NK-92 (cell line): ENCODE data around the gene MGMT.

Experiments used
- DNase-seq: peaks from one replicate; lab custom pipeline; 2025; ENCODE audit not compliant: unreplicated experiment; lab: John Stamatoyannopoulos, UW

The MGMT gene

GRCh38 chr10:129541200-129541599, 74.2 kb downstream of the MGMT start:
- no peak for DNase-seq

GRCh38 chr10:129541748-129542487, 74.9 kb downstream of the MGMT start:
- DNase-seq, result no peak

- DNase-seq, result no peak
These were observed 75.5 kb downstream of the MGMT start for GRCh38 chr10:129542589-129542988.

GRCh38 chr10:129544205-129545202, 77.5 kb downstream of the MGMT start:
- DNase-seq, result no peak

- no peak for DNase-seq
These were observed 78.2 kb downstream of the MGMT start for GRCh38 chr10:129545261-129545660.

GRCh38 chr10:129546106-129546505, 79.1 kb downstream of the MGMT start:
- no peak for DNase-seq

GRCh38 chr10:129547608-129548007, 80.6 kb downstream of the MGMT start:
- DNase-seq, result no peak

GRCh38 chr10:129548600-129548999, 81.6 kb downstream of the MGMT start:
- no peak for DNase-seq

- DNase-seq, result no peak
These were observed 83.0 kb downstream of the MGMT start for GRCh38 chr10:129550076-129550475.

- no peak for DNase-seq
These were observed 83.6 kb downstream of the MGMT start for GRCh38 chr10:129550658-129551057.

- DNase-seq, result no peak
These were observed 85.1 kb downstream of the MGMT start for GRCh38 chr10:129552119-129552518.

GRCh38 chr10:129553928-129554327, 86.9 kb downstream of the MGMT start:
- no peak for DNase-seq

- no peak for DNase-seq
These were observed 89.3 kb downstream of the MGMT start for GRCh38 chr10:129556316-129556715.

- no peak for DNase-seq
These were observed 93.3 kb downstream of the MGMT start for GRCh38 chr10:129560361-129560760.

- no peak for DNase-seq
These were observed 95.4 kb downstream of the MGMT start for GRCh38 chr10:129562487-129562886.

- no peak for DNase-seq
These were observed 97.9 kb downstream of the MGMT start for GRCh38 chr10:129564923-129565322.

GRCh38 chr10:129568583-129569344, 101.7 kb downstream of the MGMT start:
- DNase-seq, result no peak

GRCh38 chr10:129570185-129570584, 103.1 kb downstream of the MGMT start:
- DNase-seq, result no peak

GRCh38 chr10:129579228-129579627, 112.2 kb downstream of the MGMT start:
- no peak for DNase-seq

GRCh38 chr10:129580010-129580409, 113.0 kb downstream of the MGMT start:
- DNase-seq, result no peak

GRCh38 chr10:129580901-129581300, 113.9 kb downstream of the MGMT start:
- DNase-seq, result no peak
